ENCODE measurements around the gene RRM2. TPM values are rescaled to one million over a fixed set of nuclear protein-coding genes. Genes with fewer than 3 reads are reported as not detected.

The RRM2 gene
- total RNA-seq, 1 donor from 2014 or later: 28.3 TPM

GRCh38 chr2:10164601-10165000 lies 42.1 kb downstream of the RRM2 start:
- Mint-ChIP-seq H3K4me1 (ENCODE audit: unreplicated experiment) (peaks cover 24% of the 10 kb centered on the region), H3K9me3 (ENCODE audit: unreplicated experiment) (no peaks in the 10 kb centered on the region), H3K36me3 (ENCODE audit: unreplicated experiment) (no peaks in the 10 kb centered on the region), H3K27ac (ENCODE audit: unreplicated experiment) (no peak overlapping the region), H3K4me3 (ENCODE audit: unreplicated experiment) (no peak overlapping the region), H3K27me3 (ENCODE audit: unreplicated experiment) (no peaks in the 10 kb centered on the region)
- no peak for TF ChIP-seq CTCF (IDR thresholded peaks at IDR 0.05)
- no peak for DNase-seq (ENCODE audit: extremely low spot score, unreplicated experiment)

- no peak for DNase-seq (ENCODE audit: extremely low spot score, unreplicated experiment)
- Mint-ChIP-seq H3K4me1 (ENCODE audit: unreplicated experiment) (peaks cover 26% of the 10 kb centered on the region), H3K27me3 (ENCODE audit: unreplicated experiment) (no peaks in the 10 kb centered on the region), H3K9me3 (ENCODE audit: unreplicated experiment) (no peaks in the 10 kb centered on the region), H3K27ac (ENCODE audit: unreplicated experiment) (no peak overlapping the region), H3K36me3 (ENCODE audit: unreplicated experiment) (no peaks in the 10 kb centered on the region), H3K4me3 (ENCODE audit: unreplicated experiment) (no peak overlapping the region)
- no peak for TF ChIP-seq CTCF (IDR thresholded peaks at IDR 0.05)
Measured at GRCh38 chr2:10165282-10165681, 42.7 kb downstream of the RRM2 start.

GRCh38 chr2:10165861-10166675 lies 43.5 kb downstream of the RRM2 start:
- H3K4me3 Mint-ChIP-seq (ENCODE audit: unreplicated experiment): no peak overlapping the region
- H3K36me3 Mint-ChIP-seq (ENCODE audit: unreplicated experiment): no peaks in the 10 kb centered on the region
- H3K4me1 Mint-ChIP-seq (ENCODE audit: unreplicated experiment): peaks cover 30% of the 10 kb centered on the region
- H3K9me3 Mint-ChIP-seq (ENCODE audit: unreplicated experiment): no peaks in the 10 kb centered on the region
- TF ChIP-seq CTCF (IDR thresholded peaks at IDR 0.05): no peak
- no peak for DNase-seq (ENCODE audit: extremely low spot score, unreplicated experiment)
- H3K27ac Mint-ChIP-seq (ENCODE audit: unreplicated experiment): no peak overlapping the region
- no peaks in the 10 kb centered on the region for H3K27me3 Mint-ChIP-seq (ENCODE audit: unreplicated experiment)

- H3K27ac Mint-ChIP-seq (ENCODE audit: unreplicated experiment): no peak overlapping the region
- no peak overlapping the region for H3K4me3 Mint-ChIP-seq (ENCODE audit: unreplicated experiment)
- H3K36me3 Mint-ChIP-seq (ENCODE audit: unreplicated experiment): no peaks in the 10 kb centered on the region
- H3K27me3 Mint-ChIP-seq (ENCODE audit: unreplicated experiment): no peaks in the 10 kb centered on the region
- no peak for DNase-seq (ENCODE audit: extremely low spot score, unreplicated experiment)
- H3K4me1 Mint-ChIP-seq (ENCODE audit: unreplicated experiment): peaks cover 30% of the 10 kb centered on the region
- H3K9me3 Mint-ChIP-seq (ENCODE audit: unreplicated experiment): no peaks in the 10 kb centered on the region
- TF ChIP-seq CTCF (IDR thresholded peaks at IDR 0.05): no peak
Measured at GRCh38 chr2:10166676-10167292, 44.2 kb downstream of the RRM2 start.

- Mint-ChIP-seq H3K36me3 (ENCODE audit: unreplicated experiment) (no peaks in the 10 kb centered on the region), H3K4me1 (ENCODE audit: unreplicated experiment) (peaks cover 30% of the 10 kb centered on the region), H3K9me3 (ENCODE audit: unreplicated experiment) (no peaks in the 10 kb centered on the region), H3K27ac (ENCODE audit: unreplicated experiment) (no peak overlapping the region), H3K27me3 (ENCODE audit: unreplicated experiment) (no peaks in the 10 kb centered on the region), H3K4me3 (ENCODE audit: unreplicated experiment) (no peak overlapping the region)
- TF ChIP-seq CTCF (IDR thresholded peaks at IDR 0.05): no peak
- no peak for DNase-seq (ENCODE audit: extremely low spot score, unreplicated experiment)
Measured at GRCh38 chr2:10167316-10167715, 44.8 kb downstream of the RRM2 start.

Data from osteocyte (in vitro differentiated cells).